HG02642 (cell line): ENCODE results near the gene PIGR.

Source experiments
- ATAC-seq: cut with Tn5 transposase; IDR thresholded peaks from one replicate; pipeline ENCODE4 v1.9.1; 2021; ENCODE audit warnings: mild to moderate bottlenecking; ENCODE audit not compliant: unreplicated experiment, poor library complexity

The PIGR gene

GRCh38 chr1:206895325-206895724 is 50.9 kb downstream of the PIGR start:
- no peak for ATAC-seq

- no peak for ATAC-seq
These were observed 52.9 kb downstream of the PIGR start for GRCh38 chr1:206893380-206893779.

- no peak for ATAC-seq
These were observed 53.8 kb downstream of the PIGR start for GRCh38 chr1:206892351-206892984.

- ATAC-seq = no peak
These were observed 54.9 kb downstream of the PIGR start for GRCh38 chr1:206891412-206891811.

GRCh38 chr1:206890125-206891060 is 55.9 kb downstream of the PIGR start:
- no peak for ATAC-seq

GRCh38 chr1:206887701-206888100 is 58.6 kb downstream of the PIGR start:
- no peak for ATAC-seq

- ATAC-seq = no peak
These were observed 59.4 kb downstream of the PIGR start for GRCh38 chr1:206886831-206887230.

GRCh38 chr1:206885341-206886060 is 60.8 kb downstream of the PIGR start:
- ATAC-seq = no peak

- no peak for ATAC-seq
These were observed 62.4 kb downstream of the PIGR start for GRCh38 chr1:206883876-206884275.

GRCh38 chr1:206883160-206883559 is 63.1 kb downstream of the PIGR start:
- ATAC-seq = no peak

- ATAC-seq = no peak
These were observed 63.7 kb downstream of the PIGR start for GRCh38 chr1:206882555-206882954.

GRCh38 chr1:206880314-206880713 is 66.0 kb downstream of the PIGR start:
- no peak for ATAC-seq
